Activated CD4-positive, alpha-beta T cell treated with anti-CD3 and anti-CD28 coated beads for 48 hours (primary cell): Measurements from ENCODE around the gene LMF1.

Experiments used
- DNase-seq: peaks from one replicate; pipeline ENCODE4 v3.0.0-alpha.2; 2020

The LMF1 gene

DNA sequence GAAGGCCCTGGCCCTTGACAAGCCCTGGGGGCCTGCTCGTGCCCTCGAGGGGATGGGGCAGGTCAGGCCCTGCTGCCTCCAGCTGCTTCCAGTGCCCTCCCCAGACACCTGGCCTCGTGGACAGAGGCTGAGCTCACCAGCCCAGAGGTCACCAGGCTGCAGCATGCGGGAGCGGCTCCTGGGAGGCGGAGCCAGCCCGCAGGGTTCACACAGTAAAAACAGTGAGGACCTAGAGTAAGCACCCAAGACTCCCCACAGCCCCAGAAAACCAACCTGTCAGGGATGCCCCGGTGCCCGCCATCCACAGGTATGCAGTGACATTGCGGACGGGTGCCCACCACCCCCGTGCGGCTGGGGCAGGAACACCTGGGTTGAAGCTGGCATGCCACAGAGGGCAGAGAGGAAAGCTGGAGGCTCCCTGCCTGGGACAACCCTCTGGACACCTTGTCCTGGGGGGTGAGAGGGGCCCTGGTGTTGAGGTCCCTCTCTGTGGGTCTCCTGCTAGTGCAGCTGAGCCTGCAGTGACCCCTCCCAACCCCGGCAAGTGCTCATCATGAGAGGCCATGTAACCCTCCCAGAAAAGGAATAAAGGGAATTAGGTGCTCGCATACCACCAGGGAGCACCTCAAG, 62.1 kb downstream of the LMF1 start:
- no peak for DNase-seq

- no peak for DNase-seq
Observed at GRCh38 chr16:907842-908241, 62.9 kb downstream of the LMF1 start.

- DNase-seq: no peak
Observed at GRCh38 chr16:907361-907760, 63.4 kb downstream of the LMF1 start.

DNA sequence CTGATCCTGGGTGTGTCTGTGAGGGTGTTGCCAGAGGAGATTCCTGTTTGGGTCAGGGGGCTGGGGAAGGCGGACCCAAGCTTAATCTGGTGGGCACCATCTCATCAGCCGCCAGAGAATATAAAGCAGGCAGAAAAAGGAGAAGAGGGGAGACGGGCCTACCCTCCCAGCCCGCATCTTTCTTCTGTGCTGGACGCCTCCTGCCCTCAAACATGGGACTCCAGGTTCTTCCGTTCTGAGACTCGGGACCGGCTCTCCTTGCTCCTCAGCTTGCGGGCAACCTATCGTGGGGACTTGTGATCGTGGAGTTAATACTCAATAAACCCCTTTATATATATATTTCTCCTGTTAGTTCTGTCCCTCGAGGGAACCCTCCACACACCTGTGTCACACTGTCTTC, 64.5 kb downstream of the LMF1 start:
- DNase-seq: no peak

DNA sequence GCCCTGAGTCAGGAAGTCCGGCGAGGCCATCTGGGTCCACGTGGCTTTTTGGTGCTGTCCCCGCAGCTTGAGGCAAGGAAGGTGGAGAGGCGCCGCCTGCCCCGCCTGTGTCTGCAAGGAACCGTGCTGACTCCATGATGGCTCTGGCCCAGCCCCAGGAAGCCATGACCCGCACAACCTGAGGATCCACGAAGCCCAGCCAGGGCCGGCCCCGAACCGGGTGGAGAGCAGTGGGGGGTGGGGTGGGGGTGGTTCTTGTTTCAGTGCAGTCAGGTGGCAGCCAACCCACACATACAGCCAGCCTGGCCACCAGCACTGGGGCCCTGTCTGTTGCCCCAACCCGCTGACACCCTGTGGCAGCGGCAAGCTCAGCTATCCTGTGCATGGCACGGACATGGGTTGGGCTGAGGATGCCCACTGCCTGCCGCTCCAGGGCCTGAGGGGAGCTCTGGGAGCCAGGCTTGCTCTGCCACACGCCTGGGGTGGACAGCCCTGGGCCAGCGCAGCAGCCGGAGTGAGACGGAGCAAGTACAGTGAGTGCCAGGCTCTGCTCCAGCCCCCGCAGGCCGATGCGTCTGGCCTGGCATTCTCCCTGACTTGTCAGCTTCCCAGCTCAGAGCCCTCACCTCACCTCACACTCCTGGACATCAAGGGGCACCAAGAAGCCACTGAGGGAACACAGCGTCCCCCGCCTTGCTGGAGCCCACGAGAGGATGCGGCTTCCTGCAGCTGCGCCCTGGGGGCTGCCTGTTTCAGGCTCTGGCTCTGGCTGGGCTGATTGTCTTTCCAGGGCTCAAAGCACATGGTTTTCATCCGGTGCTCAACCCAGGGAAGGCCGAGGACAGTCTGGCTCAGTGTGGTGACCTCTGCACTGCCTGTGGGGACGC, 68.8 kb downstream of the LMF1 start:
- no peak for DNase-seq

GRCh38 chr16:901149-901548, 69.6 kb downstream of the LMF1 start:
- no peak for DNase-seq

- DNase-seq: no peak
Observed at GRCh38 chr16:900211-900610, 70.6 kb downstream of the LMF1 start.

- DNase-seq: no peak
Observed at GRCh38 chr16:899683-900060, 71.1 kb downstream of the LMF1 start.

DNA sequence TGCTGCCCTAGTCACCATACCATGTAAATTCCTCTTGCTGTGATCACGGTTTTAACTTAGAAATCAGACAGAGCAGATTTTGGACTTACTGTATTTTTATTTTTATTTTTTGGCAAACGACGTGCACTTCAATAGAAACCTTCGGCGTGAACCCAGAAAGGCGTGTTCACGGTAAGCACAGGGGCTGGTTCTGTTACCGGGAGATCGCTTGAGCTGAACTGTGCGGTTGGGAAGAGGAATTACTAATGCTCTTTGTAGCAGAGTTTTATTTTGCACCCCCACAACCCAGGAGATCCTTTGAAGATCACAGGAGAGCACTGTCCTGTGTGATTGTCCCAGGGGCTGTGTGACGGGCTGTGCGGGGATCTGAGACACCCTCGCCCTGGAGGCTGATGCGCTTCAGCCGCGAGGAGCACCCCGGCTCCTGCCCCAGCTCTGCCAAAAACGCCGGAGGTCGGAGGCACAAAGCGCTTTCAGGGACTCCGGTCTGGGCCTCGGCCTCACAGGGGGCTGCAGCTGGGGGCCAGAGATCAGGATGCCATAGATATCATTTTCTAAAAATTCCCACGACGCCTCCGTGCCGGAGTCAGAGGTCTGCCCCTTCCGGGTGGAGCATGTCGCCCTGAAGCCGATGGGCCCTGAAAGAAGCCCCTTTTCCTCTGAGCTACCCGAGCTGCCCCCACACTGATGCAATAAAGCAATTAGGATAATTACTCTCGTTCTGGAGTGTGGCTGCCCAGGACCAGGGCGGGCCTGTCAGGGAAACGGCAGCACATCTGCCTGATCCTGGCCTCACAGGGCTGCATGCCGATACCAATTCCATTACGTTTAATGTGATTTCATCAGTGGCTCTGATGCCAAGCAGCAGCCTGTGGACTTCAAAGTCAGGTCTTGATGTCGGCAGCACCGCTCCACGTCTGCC, 71.8 kb downstream of the LMF1 start:
- no peak for DNase-seq

GRCh38 chr16:898216-898615, 72.6 kb downstream of the LMF1 start:
- no peak for DNase-seq

DNA sequence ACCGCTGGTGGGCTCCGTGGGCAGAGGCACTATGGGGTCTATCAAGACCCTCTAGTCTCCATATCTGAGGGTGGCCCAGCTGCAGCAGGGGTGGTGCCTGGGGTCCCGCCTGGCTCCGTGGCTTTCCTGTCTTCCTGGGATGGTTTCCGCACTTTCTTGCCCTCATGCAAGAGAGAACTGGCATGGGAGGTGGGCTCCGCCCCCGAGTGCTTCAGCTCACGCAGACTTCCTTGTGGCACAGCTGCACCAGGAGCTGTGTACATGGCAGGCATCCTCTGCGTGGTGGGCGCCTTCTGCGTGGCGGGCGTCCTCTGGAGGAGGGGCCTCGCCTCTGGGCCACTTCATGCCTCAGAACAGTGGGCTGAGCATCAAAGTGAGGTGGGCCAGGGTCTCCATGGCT, 73.1 kb downstream of the LMF1 start:
- DNase-seq: no peak

DNA sequence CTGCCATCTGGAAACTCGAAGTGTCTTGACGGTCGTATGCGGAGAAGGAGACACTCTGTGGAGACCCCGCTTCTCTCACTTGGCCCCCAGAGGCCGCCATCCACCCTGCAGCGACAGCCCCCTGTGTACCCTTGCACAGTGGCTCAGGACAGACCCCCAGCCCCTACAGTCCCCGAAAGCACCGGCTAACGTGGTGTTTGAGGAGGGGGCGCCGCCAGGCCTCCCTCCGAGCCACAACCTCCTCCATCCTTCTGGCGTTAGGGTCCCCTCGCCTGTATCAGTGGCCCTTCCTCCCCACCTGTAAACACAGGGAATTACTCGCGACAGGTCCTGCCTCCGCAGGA, 73.6 kb downstream of the LMF1 start:
- DNase-seq: no peak

DNA sequence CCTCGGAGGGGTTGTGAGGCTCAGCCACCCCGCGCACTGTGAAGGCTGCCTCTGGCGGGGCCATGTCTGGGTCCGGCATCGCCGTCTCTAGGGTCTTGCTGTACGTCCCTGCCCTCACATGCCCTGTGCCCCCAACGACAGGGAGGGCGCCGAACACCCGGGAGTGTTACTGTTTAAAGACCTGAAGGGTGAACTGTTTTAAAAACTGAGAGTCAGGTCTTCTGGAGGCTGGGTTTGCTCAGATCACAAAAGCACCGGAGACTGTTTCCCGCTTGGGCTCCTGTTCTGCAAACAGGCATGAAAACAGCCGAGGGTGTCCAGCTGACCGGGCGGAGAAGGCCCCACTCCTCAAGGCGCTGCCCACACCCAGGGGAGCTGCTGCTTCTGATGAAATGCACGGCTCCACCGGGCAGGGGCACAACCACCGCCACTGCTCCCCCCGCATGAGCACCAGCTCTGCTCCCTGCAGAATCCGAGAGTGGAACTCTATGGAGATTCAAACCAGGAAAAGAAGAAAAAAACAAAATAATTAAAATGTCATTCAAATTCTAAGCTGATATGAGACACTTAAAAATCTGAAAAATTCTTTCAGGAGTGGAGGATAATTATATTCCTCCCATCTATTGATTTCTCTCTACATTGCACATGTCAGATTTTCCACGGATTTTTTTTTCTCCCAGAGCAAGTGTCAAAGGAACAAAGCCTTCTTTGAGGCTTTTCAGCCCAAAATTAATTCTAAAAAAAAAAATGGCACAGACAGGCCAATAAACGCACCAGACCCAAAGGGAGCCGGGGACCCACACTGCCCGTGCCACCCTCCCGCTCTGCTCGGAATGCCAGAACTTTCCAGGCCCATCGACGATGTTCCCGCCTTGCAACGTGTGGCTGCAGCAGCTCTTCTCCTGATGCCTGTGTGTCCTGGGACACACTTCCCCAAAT, 74.3 kb downstream of the LMF1 start:
- DNase-seq: no peak

- DNase-seq: no peak
Observed at GRCh38 chr16:895371-895770, 75.4 kb downstream of the LMF1 start.

DNA sequence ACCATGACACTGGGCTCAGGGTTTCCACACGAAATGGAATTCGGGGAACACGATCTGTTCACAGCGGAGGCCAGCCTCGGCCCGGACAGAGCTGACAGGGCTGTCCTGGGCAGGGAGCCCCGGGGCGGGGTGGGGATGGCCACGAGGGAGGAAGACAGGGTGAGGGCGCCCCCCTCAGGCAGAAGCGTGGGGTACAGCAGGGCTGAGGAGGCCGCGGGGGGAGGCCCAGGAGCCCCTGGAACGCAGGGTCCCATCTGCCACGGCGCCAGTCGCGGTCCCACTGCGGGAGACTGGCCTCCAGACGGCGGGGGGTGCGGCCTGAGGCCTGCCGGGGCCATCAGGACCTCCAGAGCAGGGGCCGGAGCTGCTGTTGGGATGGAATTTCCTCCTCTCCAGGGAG, 75.9 kb downstream of the LMF1 start:
- DNase-seq: peak; percentile 25

- no peak for DNase-seq
Observed at GRCh38 chr16:894136-894535, 76.6 kb downstream of the LMF1 start.

GRCh38 chr16:893360-893759, 77.4 kb downstream of the LMF1 start:
- no peak for DNase-seq

GRCh38 chr16:892536-893255, 78.1 kb downstream of the LMF1 start:
- DNase-seq: no peak

- no peak for DNase-seq
Observed at GRCh38 chr16:892006-892405, 78.8 kb downstream of the LMF1 start.

DNA sequence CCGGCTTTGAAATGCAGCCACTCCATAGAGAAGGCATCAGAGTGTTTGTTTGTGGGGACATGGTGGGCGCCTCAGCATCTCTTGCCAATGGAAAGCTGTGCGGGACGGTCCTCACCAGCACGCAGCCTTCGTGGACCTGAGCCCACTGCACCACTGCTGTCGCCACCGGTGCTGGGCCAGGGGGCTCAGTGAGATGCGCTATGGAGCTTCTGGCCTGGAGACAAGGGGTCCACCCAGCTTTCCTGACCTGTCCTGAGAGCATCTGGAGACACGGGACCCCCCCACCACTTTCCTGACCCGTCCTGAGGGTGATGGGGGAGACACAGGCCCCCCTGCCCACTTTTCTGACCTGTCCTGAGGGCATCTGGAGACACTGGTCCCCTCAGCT, 79.4 kb downstream of the LMF1 start:
- DNase-seq: no peak

DNA sequence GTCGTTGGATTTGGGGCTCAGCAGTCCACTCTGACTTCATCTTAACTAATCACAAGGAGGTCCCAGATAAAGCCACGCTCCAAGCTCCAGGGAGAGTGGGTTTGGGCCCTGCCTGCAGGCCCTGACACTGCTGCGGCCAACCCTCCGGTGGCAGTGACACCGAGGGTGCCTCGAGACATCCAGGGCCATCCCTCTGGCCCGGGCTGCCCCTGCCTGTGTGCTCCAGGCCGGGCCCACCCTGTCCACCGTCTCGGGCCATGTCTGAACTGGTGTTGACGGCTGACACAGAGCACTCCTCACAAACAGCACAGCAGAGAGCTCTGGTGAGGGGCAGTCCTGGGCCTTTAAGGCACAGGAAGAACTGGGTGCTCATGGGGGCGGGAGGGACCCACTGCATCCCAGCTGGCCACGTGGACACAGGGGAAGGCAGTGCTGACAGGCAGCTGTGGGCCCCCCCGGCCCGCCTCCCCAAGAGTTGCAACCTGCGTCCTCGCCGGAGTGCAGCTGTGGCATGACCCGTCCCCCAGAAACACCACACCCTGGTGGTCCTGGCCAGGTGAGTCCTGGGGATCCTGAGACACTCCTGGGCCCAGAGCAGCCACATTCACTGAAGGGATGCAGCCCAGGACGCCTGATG, 80.0 kb downstream of the LMF1 start:
- DNase-seq: no peak
